Kidney epithelial cell (primary cell): ENCODE results near the gene PARN. TPM values are rescaled to one million over a fixed set of nuclear protein-coding genes. Genes with fewer than 3 reads are reported as not detected.

ENCODE experiments used
- DNase-seq: peaks from one replicate; pipeline ENCODE4 v3.0.0-alpha.2; 2010; ENCODE audit warnings: low read depth
- H3K27me3 ChIP-seq: 2 replicates; pipeline ENCODE4 v1.6.0; 2011; ENCODE audit warnings: low read length; ENCODE audit not compliant: control insufficient read depth, insufficient read depth
- H3K36me3 ChIP-seq: 2 replicates; pipeline ENCODE4 v1.5.1; 2011; ENCODE audit warnings: low read length; ENCODE audit not compliant: control insufficient read depth, insufficient read depth
- H3K4me3 ChIP-seq: 2 replicates; pipeline ENCODE4 v1.5.1; 2011; ENCODE audit warnings: low read depth, mild to moderate bottlenecking, control low read depth, low read length
- CTCF ChIP-seq: IDR thresholded peaks from 2 replicates; pipeline ENCODE4 v1.5.1; 2011; ENCODE audit warnings: mild to moderate bottlenecking, moderate library complexity, low read length, control low read depth, inconsistent platforms; ENCODE audit not compliant: insufficient read depth, poor library complexity, severe bottlenecking
- total RNA-seq: library from RNA; depleted of rRNA; stranded (reverse); fragments of >200 nt; gene quantifications from 2 replicates; pipeline ENCODE4 v1.2.3, GENCODE V29; 2015

Gene PARN
- total RNA-seq, 1 donor from 2014 or later, result 28.0 TPM

- Histone ChIP-seq H3K4me3 (no peak overlapping the region), H3K36me3 (no peaks in the 10 kb centered on the region), H3K27me3 (no peaks in the 10 kb centered on the region)
- no peak for TF ChIP-seq CTCF
- DNase-seq, result no peak
Observed at GRCh38 chr16:14495213-14496046, 134.6 kb downstream of the PARN start.

GRCh38 chr16:14494396-14494966 lies 135.6 kb downstream of the PARN start:
- H3K27me3 ChIP-seq, result no peaks in the 10 kb centered on the region
- no peak for DNase-seq
- no peak for TF ChIP-seq CTCF
- H3K4me3 ChIP-seq, result no peak overlapping the region
- H3K36me3 ChIP-seq, result no peaks in the 10 kb centered on the region

DNA sequence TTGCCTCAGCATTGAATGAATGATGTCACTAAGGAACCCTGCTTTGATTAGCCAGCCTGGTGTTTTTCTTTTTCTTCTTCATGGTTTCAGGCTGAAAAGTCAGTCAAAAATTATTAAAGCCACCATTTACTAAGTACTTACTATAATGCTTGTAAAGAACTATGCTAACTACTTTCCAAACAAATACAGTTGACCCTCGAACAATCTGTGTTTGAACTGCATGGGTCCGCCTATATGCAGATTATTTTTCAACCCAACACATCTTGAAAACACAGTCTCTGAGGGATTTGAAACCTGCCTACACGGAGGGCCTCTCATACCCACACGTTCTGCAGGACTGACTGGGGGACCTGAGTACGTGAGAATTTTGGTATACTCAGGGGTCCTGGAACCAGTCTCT lies 136.3 kb downstream of the PARN start:
- no peaks in the 10 kb centered on the region for H3K27me3 ChIP-seq

DNA sequence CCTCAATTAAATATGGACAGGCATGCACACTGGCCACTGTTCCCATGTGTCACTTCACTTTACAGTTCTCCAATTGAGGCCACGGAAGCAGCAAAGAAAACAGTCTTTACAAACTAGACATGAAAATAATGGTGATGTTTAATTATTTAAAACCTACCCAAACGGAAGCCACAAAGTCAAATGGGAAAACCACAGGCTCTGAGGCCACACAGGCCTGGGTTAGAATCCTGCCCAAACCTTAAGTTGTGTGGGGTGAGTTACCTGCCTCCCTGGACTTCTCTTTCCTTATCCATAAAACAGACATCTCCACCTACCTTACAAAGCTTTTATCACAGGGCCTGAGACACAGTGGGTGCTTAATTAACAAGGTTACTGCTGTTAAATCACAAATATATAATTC lies 137.4 kb downstream of the PARN start:
- Histone ChIP-seq H3K4me3 (no peak overlapping the region), H3K27me3 (no peaks in the 10 kb centered on the region), H3K36me3 (no peaks in the 10 kb centered on the region)
- no peak for DNase-seq
- TF ChIP-seq CTCF, result no peak

More for the DNA sequence above, 136.3 kb downstream of the PARN start:
- no peak overlapping the region for H3K4me3 ChIP-seq
- no peaks in the 10 kb centered on the region for H3K36me3 ChIP-seq
- no peak for DNase-seq
- no peak for TF ChIP-seq CTCF

DNA sequence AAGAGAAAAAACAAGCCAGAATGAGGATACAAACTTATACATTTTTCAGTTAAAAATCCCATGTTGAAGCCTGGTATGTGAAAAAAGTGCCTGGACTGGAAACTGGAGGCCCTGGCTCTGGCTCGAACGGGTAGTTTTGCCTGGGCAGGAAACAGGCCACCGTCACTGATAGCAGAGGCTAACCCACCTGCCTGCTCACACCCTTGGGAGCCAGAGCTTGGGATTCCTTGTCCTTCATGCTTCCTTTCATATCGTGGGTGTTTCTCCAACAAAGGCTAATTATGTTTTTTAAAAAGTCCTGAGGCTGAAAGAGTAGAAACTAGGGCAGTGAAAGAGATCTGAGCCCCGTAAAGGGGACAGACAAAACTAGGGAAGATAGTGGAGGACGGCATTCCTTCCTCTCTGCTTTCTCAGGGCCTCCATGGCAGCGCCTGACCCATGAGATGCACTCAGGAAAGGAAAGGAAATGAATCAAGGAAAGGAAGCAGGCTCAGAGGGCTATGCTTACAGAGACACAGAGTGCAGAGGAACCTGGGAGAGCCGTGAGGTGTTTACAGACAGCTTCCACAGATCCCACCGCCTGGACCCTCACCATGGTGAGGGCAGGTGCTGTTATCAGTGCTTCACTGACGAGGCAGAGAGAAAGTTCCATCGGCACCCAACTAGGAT lies 138.1 kb downstream of the PARN start:
- TF ChIP-seq CTCF, result no peak
- Histone ChIP-seq H3K27me3 (no peaks in the 10 kb centered on the region), H3K4me3 (no peak overlapping the region), H3K36me3 (no peaks in the 10 kb centered on the region)
- DNase-seq, result no peak
